TTC549 (cell line): ENCODE data around the gene SEMA6B.

Experiments
- FAIRE-seq: peaks from 2 replicates; lab custom pipeline; 2012; peaks lifted over from hg19 to GRCh38; lab: Jason Lieb, UNC

SEMA6B gene

GRCh38 chr19:4525563-4526002 is 33.9 kb downstream of the SEMA6B start:
- FAIRE-seq = no peak

GRCh38 chr19:4524808-4525562 is 34.5 kb downstream of the SEMA6B start:
- FAIRE-seq = no peak

DNA sequence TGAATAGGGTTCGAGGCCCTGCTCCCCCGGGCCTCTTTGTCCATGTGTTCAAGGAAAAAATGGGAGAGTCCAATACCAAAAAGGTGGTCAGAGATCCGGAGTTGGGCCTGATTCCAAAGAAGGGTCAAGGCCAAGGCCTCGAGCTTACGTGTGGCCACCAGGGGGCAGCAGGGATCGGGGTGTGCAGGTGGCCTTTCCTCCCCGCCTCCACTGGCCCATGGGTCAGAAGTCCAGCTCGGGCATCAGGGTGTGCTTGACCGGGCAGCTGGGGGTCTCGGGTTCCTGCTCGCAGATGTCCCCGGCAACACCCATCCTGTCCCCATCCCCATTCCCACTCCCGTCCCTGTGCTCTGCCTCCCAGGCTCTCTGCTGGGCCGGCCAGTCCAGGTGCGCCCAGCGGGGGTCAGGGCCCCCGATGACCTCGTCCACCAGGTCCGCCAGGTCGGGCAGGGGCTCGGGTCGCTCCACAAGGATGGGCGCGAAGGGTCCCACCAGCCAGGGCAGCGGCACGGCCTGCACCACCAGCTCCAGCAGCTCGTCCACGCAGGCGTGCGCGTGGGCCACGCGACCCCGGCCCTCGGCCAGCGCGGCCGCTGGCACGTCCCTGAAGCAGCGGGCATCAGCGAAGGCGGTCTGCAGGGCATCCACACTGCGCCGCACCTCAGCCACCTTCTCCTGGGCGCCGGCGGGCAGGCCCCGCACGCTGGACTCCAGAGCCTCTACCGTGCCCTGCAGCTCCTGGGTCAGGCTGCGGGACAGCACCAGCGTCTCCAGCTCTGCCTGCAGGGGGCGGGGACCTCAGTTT is 36.0 kb downstream of the SEMA6B start:
- no peak for FAIRE-seq

DNA sequence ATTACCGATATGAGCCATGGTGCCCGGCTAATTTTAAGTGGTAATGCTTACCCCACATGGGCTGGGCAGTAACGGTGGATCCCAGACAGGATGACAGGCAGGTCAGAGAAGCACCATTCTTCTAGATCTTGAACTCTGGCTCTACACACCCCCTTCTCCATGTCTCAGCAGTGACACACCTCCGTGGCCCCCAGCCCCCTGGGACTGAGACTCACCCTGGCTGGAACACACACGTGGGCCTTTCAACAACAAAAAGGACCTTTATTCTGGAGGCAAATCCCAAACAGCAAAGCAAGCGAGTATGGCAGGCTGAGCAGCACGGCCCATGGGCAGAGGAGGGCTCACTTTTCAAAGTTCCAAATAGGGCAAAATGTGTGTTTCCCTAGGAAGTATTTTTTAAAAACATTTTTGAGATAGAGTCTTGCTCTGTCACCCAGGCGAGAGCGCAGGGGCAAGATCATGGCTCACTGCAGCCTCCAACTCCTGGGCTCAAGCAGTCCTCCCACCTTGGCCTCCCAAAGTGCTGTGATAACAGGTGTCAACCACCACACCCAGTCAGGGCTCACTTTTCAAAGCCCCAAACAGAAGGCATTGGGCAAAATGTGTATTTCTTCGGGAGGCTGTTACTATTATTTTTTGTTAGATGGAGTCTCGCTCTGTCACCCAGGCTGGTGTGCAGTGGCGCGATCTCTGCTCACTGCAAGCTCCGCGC is 37.0 kb downstream of the SEMA6B start:
- no peak for FAIRE-seq

DNA sequence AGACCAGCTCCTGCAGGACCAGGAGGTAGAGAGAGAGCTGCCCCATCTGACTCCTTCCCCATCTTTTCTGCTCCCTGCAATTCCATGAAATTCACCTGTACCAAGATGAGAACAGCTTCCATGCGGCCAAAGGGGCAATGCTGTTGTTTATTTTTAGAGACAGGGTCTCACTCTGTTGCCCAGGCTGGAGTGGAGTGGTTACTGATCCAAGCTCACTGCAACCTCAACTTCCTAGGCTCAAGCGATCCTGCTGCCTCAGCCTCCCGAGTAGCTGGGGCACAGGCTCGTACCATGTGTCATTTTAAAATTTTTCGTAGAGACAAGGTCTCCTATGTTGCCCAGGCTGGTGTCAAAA is 37.6 kb downstream of the SEMA6B start:
- FAIRE-seq = no peak

DNA sequence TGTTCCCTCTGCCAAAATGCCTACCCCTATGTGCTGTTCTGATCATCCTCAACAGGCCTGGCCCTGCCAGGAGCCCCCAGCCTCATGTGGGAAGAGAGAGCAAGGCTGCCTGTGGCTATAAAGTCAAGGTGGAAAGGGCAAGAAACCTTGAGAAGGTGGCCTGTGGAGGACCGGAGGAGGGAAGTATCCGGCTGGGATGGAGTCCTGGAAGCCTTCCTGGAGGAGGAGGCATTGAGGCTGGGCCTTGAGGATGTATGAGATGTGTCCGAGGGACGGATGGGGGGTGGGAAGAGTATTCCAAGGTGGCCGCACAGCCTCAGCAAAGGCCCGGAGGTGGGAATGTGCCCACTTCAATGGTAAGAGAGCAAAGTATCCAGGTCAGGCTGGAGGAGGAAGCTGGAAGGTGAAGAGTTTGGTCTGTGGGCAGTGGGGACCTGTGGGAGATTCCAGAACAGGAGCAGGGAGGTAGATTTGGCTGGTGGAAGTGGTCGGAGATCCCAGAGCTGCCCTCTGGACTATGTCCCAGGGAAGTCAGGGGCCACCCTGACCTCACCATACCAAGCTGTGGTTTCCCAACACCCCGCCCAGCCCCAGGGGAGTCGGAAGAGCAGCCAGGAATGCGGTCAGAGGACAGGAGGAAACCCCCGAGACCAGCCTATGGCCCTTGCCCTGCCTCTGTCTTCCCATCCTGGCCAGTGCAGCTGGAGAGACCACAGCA is 38.2 kb downstream of the SEMA6B start:
- FAIRE-seq = no peak

- no peak for FAIRE-seq
Observed at GRCh38 chr19:4519521-4520277, 39.8 kb downstream of the SEMA6B start.

GRCh38 chr19:4519172-4519496 is 40.4 kb downstream of the SEMA6B start:
- FAIRE-seq = no peak

GRCh38 chr19:4518345-4519171 is 40.9 kb downstream of the SEMA6B start, which contains the start of gene PLIN4:
PLIN4 (minus strand) TSS chr19:4518486; CDS start chr19:4518272, 214 bp downstream.
- no peak for FAIRE-seq

DNA sequence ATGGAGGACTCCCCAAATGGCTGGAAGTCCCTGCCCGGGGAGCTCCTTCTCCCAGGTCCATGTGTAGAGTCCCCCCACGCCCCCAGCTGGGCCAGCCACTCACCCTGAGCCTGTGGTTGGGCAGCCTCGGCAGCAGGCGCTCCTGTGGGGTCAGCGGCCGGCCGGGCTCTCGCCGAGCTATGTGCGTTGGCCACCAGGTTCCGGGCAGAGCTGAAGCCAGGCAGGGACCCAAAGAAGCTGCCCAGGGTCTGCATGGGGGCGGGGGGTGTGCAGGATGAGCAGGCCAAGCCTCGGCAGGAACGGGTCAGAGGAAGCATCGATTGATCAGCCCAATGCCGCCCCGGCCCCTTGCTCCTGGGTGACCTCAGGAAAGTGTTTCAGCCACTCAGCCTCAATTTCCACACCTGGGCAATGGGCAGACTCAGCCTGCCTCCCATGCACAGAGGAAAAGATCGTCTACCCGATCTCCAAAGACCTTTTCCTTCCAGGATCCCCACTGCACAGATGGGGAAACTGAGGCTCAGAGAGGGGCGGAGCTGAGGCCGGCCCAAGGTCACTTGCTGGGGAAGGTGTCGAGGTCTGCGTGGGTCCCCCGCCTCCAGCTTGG is 41.9 kb downstream of the SEMA6B start:
- FAIRE-seq = no peak

GRCh38 chr19:4516939-4517300 is 42.6 kb downstream of the SEMA6B start:
- no peak for FAIRE-seq

DNA sequence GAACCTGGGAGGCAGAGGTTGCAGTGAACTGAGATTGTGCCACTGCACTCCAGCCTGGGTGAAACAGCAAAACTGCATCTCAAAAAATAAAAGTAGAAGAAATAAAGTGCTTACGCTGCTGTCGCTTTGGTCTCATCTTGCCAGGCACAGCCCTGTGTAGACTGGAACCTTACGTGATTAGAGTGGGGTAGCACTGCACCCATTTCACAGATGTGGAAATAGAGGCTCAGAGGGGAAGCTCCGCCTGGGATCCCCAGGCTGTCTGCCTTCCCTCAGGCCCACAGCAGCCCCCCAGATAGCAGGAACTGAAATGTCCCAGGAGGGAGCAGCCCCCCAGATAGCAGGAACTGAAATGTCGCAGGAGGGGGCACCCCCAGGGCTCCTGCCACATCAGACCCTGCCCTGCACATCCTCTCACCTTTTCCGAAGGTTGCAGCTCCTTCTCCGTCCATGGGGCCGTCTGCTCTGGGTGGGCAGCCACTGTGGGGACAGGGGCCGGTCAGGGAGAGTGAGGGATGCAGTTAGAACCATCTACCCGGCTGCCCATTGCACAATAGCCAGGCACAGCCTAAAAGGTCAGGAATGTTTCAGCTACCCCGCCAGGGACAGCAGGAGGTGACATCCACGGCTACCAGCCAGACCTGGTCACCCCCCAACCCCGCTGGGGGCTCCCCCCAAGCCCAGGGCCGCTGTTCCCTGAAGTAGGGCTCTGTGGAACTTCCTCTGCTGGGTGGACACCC is 43.1 kb downstream of the SEMA6B start:
- no peak for FAIRE-seq

GRCh38 chr19:4515732-4516131 is 43.8 kb downstream of the SEMA6B start:
- no peak for FAIRE-seq

GRCh38 chr19:4513248-4513647 is 46.2 kb downstream of the SEMA6B start:
- no peak for FAIRE-seq

- FAIRE-seq = no peak
Observed at GRCh38 chr19:4512070-4512469, 47.4 kb downstream of the SEMA6B start.

DNA sequence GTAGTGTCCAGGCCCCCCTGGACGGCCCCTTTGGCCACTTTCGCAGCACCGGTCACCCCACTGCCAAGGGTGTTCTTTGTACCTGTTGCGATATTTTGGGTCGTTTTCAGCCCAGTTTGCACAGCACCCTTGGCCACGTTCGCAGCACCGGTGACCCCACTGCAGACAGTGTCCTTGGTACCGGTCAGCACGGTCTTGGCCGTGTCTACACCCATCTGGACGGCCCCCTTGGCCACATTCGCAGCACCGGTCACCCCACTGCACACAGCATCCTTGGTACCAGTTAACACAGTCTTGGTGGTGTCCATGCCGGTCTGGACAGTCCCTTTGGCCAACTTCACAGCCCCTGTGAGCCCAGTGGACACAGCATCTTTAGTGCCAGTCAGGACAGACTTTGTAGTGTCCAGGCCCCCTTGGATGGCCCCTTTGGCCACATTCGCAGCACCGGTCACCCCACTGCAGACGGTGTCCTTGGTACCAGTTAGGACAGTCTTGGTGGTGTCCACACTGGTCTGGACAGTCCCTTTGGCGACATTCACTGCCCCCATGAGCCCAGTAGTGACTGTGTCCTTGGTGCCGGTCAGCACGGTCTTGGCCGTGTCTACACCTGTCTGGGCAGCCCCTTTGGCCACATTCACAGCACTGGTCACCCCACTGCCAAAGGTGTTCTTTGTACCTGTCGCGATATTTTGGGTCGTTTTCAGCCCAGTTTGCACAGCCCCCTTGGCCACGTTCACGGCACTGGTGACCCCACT is 48.0 kb downstream of the SEMA6B start:
- no peak for FAIRE-seq

- FAIRE-seq = no peak
Observed at GRCh38 chr19:4510435-4511255, 48.8 kb downstream of the SEMA6B start.

DNA sequence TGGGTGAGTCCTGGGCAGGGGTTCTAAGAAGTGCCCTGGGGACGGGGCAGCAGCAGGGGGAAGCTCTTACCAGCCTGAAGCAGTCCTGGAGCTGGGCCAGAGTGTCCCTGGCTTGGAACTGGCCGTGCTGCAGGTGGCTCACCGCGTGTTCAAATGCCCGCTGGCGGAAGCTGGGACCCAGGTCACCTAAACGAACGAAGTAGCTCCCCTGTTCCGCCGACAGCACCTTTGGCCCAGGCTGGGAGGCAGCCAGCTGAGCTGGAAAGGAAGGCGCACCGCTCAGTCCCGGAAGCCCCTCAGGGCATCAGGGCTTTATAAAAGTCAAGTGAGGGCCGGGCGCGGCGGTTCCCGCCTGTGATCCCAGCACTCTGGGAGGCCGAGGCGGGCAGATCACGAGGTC is 50.8 kb downstream of the SEMA6B start:
- FAIRE-seq = no peak
